Caki2 (cell line): ENCODE results near the gene RASA3. TPM values are rescaled to one million over a fixed set of nuclear protein-coding genes. Genes with fewer than 3 reads are reported as not detected.
"Not testable (repeated sequence)": the region's sequence is repeated elsewhere in the genome, so short reads cannot be mapped to it uniquely, and the experiment has no call there.

Experiments used
- DNase-seq: peaks from one replicate; pipeline ENCODE4 v3.0.0-alpha.2; 2015; ENCODE audit warnings: low read depth
- in situ Hi-C: cut with HindIII; loops from 2 replicates; pipeline ENCODE4 v1.10.0; 2016; ENCODE audit warnings: low sequenced_read_pairs, low pct_unique_long_range_greater_than_20kb, mixed read lengths
- total RNA-seq: library from RNA; depleted of rRNA; stranded (reverse); fragments of >200 nt; shearing (Covaris generic); gene quantifications from 2 replicates; pipeline ENCODE4 v1.2.3, GENCODE V29; 2014; ENCODE audit warnings: low replicate concordance

RASA3 gene
- total RNA-seq, 1 experiment from 2014 or later, result 11.5 TPM

DNA sequence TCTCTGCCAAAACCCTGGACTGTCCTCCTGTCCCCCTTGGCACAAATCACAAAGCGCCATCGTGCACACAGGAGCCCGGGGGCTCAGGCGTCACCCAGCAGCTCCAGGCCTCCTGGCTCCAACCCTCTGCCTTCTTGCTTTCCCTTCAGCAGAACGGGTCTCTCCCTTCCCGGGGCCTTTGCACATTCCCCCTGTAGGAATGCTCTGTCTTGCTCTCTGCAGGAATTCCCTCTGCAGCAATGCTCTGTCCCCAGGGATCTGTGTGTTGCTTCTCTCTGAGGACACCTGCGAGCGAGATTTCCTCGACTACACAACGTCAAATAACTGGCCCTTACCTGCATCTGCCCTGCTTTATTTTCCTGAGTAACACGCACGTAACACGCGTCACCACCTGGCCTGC is 13.3 kb upstream of the RASA3 start:
- in situ Hi-C loops, result no loop called here
- no peak for DNase-seq

DNA sequence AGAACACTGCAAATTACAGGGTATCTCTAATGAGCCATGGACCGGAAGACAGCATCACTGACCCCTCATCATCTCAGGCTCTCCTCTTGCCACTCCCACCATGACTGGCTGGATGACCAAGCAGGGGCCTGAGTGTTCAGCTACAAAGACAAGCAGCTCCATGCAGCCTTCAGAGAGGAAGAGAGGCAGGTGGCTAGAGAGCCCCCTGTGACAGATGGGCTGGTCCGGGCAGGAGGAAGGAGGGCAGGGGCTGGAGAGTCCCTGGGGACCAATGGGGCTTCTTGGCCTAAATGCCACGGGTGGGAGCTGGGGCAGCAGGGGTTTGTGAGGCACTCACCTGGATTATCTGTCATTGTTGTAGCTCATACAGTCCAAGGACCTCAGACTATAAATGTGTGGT is 12.8 kb upstream of the RASA3 start:
- in situ Hi-C loops, result no loop called here
- no peak for DNase-seq

- no peak for DNase-seq
- in situ Hi-C loops, result no loop called here
Observed at GRCh38 chr13:114144606-114145244, 12.3 kb upstream of the RASA3 start.

DNA sequence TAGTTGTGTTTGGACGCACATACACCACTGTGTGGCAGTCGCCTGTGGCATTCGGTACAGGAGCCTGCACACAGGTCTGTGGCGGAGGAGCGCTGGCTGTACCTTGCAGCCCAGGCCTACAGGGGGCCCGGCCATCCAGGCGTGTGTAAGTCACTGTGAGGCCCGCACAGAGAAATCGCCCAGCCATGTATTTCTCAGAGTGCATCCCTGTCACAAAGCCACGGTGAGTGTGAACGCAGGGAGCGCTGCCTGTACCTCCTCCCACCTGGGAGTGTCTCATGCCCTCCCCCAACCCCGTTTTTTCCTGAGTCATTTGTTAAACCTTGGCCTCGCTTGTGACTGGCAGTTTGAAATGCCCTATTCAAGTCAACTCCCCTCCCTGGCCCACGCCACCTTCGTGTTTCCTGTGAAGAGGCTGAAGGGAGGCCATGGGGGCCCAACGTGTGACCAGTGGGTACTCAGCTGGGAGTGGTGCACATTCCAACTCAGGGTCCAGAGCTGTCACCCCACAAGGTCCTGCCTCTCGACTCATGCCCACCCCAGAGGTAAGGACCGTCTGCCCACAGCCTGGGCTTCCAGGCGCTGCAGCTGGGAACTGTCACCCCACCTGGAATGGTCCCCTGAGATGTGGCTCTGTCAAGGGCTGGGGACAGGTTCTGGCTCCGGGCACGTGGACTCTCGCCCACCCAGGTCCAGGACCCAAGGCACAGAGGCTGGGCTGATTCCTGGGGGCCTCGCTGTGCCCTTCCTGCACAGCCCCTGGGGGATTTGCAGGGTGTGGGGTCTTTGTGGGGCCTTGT is 11.6 kb upstream of the RASA3 start:
- in situ Hi-C loops, result no loop called here
- DNase-seq, result peak; percentile 51

DNA sequence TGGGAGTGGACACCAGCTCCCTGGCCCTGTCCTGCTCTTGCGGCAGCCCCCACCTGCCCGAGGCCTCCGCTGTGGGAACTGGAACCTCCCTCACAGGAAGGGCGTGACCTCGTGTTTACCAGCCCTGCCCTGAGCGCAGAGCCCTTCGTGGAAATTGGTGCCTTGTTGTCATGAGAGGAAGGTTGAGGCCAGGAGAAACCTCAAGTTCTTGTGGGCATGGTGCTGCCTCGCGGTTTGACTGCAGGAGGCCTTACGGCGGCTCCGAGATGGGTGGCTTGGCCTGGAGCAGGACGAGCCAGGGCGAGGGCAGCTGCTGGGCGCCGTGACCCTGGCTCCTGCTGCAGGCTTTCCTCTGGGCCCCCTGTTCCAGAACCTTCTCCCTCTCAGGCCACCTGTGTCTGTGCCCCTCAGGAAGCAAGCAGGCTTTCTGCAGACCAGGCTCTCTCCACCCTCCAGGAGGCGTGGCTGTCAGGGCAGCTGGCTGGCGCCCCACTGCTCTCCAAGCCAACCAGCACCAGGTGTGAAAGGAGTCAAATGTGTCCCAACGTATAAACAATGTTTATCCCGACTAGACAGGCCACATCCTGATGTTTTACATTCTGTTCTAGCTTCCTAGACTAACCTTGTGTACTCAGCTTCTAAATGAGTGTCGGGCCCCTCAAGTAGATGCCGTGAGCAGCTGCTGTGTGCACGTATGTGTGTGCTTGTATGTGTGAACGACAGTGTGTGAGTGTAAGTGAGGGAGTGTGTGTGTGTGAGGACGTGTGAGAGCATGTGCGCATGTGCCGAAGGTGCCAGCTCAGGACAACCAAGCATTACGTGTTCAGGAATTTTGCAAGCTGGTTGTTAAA is 10.4 kb upstream of the RASA3 start:
- in situ Hi-C loops, result no loop called here
- DNase-seq, result no peak

GRCh38 chr13:114142137-114142550 is 9.7 kb upstream of the RASA3 start:
- DNase-seq, result no peak
- in situ Hi-C loops, result no loop called here

GRCh38 chr13:114141261-114141996 is 9.0 kb upstream of the RASA3 start:
- in situ Hi-C loops, result no loop called here
- no peak for DNase-seq

GRCh38 chr13:114140906-114141250 is 8.5 kb upstream of the RASA3 start:
- no peak for DNase-seq
- in situ Hi-C loops, result no loop called here

DNA sequence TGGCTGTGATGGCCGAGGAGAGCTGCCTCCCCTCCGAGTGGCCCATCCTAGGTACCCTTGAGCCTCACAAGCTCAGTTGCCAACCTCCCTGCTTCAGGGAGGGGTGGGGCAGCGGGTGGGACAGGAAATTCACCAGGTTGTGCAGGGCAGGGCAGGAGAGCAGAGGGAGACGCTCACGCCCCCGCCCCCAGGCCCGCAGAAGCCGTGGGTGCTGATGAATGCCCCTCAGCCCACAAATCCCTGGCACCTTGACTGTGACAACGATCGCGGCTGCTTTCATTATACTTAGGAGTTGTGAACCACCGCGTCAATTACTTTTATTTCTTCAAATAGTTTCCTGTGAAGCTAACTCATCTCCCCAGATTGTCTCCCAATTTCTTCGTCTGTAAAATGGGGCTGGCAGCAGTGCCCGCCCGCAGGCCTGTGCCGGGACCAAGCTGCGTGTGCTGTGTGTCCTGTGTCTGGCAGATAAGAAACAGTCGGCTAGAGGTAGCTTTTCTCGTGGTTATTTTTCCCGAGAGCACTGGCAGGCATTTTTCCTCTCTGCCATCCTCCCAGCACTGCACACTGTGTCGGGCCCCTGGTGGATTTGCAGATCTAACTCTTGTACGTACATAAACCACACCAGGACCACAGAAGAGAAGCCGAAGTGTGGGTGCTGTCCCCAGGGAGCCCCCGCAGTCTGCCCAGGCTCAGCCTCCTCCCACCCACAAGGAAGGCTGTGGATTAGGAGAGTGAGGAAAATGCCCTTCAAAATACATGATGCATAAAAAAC is 7.9 kb upstream of the RASA3 start:
- no peak for DNase-seq
- in situ Hi-C loops, result no loop called here

DNA sequence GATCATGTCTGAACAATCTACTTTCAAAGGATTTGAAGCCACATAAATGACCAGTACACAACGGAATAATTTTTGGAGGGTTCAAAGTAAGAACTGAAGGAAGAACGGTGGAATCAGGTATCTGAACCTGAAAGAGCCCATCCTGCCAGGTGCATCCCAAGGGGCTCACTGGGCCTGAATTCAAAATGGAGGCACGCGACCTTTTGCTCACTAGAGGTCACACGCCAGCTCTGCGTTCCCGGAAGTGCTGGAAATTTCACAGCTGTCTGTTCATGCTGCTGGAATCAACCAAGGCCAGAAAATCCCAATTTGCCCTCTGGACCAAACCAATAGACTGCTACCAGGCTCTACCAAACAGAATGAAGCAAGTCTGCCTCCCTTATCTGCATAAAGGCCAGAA is 4.2 kb upstream of the RASA3 start:
- no peak for DNase-seq
- in situ Hi-C loops, result no loop called here

- no peak for DNase-seq
- in situ Hi-C loops, result no loop called here
Observed at GRCh38 chr13:114135731-114136171, 3.3 kb upstream of the RASA3 start.

DNA sequence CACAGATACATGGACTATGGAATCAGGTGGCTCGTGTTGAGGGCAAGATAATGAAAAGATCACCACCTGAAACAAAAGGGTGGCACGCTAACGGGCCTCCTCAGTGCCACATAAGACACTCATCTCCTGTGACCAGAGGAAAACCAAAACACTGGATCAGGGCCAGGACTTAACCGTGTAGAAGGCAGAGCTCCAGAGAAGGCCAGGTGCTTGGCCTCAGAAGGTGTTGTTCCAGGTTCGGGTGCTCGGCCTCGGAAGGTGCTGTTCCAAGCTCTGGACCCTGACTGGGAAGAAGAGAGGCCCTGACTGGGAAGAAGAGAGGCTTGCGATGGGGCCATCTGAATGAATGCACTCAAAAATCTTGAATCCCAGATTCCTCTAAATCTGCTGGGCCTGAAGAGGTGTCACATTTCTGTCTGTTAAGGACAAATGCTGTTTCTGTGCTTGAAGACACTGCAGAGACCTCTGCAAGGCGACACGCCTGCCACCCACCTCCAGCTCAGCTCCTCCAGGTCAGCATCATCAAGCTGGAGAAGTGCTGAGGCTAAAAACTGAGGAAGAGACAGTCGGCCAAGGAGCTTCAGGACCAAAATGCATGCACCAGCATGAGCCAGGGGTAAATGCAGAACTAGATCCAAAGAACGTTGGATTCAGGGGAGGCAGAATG is 2.7 kb upstream of the RASA3 start:
- in situ Hi-C loops, result no loop called here
- DNase-seq, result no peak

GRCh38 chr13:114134111-114134943 is 1.9 kb upstream of the RASA3 start:
- peak; percentile 61 for DNase-seq
- in situ Hi-C loops, result no loop called here

DNA sequence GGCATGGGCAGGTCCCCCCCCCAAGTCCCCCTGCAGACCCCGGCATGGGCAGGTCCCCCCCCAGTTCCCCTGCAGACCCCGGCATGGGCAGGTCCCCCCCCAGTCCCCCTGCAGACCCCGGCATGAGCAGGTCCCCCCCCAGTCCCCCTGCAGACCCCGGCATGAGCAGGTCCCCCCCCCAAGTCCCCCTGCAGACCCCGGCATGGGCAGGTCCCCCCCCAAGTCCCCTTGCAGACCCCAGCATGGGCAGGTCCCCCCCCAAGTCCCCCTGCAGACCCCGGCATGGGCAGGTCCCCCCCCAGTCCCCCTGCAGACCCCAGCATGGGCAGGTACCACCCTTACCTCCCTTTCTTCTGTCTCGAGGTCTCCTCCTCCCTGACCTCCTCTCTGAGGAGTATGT is 1.1 kb upstream of the RASA3 start:
- in situ Hi-C loops, DNase-seq: not testable (repeated sequence)

- in situ Hi-C loops, DNase-seq: not testable (repeated sequence)
Observed at GRCh38 chr13:114133126-114133525, 703 bp upstream of the RASA3 start.

GRCh38 chr13:114131583-114132418 is 622 bp downstream of the RASA3 start:
- in situ Hi-C loops, result no loop called here

More at GRCh38 chr13:114131583-114132418, 622 bp downstream of the RASA3 start:
- DNase-seq, result no peak
